ENCODE measurements around the gene PARD6B.

PARD6B gene

DNA sequence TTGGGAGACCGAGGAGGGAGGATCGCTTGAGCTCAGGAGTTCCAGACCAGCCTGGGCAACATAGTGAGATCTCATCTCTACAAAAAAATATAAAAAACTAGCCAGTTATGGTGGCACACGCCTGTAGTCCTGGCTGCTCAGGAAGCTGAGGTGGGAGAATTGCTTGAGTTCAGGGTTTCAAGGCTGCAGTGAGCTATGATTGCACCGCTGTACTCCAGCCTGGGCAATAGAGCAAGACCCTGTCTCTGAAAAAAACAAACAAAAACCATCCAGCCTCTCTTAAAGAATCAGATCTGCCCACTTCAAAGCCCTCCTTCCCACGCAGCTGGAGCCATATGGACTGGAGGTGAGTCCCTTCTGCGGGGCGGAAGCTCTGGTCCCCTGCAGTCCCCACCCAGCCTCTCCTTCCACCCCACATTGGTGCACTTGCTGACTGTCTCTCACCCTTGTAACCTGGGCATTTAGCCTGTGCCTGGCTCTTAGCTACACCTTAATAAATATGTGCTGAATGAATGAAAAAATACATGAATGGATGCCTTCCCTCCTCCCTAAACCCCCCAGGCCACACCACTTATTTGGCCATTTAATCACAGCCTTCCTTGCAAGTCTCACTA lies 7.2 kb upstream of the PARD6B start:
- DNase-seq (ENCODE audit: low spot score), result no peak

GRCh38 chr20:50724851-50725723 lies 6.3 kb upstream of the PARD6B start:
- DNase-seq (ENCODE audit: low spot score), result peak; percentile 83

DNA sequence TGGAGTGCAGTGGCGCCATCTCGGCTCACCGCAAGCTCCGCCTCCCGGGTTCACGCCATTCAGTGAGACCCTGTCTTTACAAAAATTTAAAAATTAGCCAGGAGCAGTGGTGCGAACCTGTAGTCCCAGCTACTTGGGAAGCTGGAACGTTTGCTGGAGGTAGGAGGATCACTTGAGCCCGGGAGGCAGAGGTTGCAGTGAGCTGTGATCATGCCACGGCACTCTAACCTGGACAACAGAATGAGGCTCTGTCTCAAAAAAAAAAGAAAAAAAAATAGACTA lies 5.7 kb upstream of the PARD6B start:
- DNase-seq (ENCODE audit: low spot score), result no peak

DNA sequence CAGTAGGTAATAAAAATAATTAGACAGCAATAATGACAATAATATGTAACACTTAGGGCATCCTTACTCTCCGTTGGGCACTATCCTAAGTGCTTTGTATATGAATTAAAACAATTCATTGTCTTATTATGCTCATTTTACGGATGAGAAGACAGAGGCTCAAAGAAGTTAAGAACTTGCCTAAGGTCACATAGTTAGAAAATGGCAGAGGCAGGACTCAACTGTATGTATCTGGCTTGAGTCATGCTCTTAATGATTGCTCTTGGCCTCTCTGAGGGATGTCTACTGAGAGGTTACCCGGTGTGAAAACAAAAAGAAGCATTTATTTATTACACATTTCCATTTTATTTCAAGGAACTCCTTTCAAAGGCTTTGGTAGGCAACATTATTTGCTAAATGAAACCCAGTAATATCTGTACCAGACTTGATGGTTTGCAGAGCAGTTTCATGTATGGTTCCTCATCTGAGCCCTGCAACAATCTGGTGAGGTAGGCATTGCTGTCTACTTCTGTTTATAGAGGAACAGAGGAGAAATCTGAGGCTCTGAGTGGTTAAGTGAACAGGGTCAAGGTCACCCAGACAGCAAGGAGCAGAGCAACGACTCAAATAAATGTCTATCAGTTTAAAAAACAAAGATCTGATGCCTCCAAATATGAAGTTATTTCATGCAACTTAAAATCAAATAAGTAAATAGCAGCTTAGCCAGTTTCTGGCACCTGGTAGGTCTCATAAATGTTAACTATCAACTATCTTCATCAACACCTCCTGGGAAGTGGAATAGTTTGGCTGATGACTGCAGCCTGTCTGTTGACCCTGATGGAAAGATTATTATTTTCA lies 4.2 kb upstream of the PARD6B start:
- no peak for DNase-seq (ENCODE audit: low spot score)

DNA sequence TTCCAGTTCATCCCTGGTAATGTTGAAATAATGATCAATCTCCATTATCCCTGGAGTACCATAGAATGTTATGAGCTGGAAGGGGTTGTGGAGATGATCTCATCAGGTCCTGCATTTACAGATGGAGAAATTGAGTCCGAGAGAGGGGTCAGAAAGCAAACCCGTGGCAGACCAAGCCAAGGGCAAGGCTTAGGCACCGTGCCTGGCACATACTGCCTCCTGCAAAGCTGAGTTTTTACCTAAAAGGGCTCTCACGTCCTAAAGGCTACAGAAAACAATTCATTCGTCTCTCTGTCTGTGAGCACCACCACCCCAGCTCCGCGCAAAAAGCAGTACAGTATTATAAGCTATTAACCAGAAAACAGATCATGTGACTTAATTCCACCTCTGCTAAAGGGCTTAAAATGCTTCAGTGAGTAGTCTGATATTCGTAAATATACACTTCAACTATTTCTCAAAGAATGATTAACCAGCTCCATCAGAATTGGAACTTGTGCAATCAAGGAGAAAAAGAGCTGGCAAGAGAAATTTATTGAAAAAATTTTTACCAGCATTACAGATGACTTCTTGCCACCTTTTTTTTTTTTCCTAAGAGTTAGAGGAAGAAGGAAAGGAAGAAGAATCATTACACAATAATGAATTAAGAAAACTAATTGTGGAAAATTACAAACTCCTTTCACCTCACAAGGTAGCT lies 3.4 kb upstream of the PARD6B start:
- DNase-seq (ENCODE audit: low spot score), result no peak

DNA sequence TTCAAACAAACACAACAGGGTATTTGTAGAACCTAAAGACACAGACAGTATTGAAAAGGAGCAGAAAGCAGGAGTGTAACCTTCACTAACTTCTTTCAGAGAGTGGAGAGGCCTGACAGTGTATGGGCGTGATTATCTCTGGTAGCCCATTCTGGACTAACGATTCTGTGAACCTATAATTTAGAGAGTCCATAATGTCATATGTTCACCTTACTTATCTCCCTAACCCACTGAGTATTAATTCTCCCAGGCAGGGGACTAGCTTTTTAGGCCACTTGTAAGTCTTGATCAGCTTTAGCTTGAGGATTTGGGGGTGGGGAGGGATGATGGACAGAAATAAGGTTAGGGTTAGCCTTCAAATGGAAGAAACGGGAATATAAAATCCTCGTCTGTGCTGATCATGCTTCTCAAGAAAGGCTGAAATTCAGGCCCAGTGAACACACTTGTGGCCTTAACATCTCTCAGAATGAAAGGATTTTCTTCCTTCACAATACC lies 2.8 kb upstream of the PARD6B start:
- no peak for DNase-seq (ENCODE audit: low spot score)

DNA sequence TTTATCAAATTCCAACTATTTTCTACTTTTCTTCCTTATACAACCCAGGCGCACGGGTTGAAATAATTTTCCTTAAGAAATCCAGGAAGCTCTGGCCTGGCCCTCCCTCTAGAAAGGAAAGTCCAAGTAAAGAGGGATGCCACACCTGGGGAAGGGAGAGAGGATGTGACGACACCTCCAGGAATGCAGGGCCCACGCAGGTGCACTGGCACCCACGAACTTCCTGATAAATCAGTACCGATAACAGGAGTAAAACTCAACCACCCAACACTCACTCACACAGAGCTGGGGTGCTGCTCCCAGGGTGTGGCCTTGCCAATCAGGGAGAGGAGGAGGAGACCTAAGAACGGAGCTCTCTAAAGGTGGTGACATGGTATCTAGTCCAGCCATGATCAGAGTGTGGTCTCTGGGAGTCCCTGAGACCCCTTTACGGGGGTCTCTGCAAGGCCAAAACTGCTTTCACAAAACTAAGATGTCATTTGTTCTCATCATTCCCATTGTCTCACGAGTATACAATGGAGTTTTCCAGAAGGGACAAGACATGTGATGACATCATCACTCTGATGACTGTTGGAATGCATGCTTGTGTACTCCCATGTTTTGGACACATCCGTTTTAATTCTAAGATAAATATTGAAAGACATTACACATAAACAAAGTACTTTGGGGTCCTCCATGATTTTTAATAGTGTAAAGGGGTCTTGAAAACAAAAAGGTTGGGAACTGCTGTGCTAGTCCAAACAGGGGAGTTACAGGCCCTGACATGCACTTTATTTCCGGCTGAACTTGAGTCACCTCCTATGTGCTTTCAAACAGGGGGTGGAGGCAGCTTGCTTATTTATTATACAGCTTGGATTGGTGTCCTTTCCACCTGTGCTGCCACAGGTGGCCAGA lies 2.2 kb upstream of the PARD6B start:
- DNase-seq (ENCODE audit: low spot score), result no peak

GRCh38 chr20:50729901-50730764 lies 1.2 kb upstream of the PARD6B start:
- no peak for DNase-seq (ENCODE audit: low spot score)

DNA sequence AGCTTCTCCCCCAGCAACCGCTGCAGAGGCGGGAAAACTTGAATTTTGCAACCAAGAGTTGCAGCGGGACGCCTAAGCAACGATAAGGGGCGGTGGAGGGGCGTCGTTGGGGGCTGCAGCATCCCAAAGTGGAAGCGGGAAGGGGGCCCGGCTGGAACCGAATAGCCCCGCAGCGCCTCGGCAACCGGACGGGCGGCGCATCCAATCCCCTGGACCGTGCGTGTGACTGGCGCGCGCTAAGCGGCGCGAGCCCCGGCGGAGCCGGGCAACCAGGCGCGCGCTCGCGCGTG lies 670 bp upstream of the PARD6B start:
- no peak for DNase-seq (ENCODE audit: low spot score)

DNA sequence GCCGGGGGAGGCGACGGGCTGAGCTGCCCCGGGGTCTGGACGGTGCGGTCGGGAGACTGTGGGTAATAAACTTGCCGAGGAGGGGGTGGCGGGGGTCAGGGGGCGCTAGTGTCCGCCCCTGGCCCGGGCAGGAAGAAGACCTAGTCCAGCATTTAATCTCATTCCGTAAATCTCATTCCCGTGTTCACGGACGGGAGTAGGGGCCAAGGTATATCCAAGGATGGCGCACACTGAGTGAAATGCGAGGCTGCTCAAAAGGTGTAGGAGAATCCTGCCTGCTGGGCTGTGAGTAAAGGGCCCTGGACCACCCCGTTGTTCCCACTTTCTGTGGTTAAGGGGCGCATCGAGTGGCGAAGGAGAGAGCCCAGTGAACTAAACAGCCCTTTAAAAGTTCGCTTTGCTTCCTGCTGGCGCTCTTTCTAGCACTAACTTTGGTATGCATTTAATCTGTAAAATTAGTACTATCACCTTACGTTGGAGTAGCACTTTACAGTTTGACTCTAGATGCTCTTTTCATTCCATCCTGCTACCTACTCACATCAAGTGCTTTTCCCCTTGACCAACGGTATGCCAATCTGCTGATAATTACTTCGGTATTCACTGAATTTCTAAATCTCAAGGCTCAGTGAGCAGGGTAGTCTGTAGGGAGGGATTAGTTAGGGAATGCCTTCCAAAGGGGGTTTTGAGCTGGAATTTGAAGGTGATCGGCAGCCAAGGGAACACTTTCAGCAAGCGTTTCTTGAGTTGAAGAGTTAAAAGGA lies 730 bp downstream of the PARD6B start:
- no peak for DNase-seq (ENCODE audit: low spot score)

DNA sequence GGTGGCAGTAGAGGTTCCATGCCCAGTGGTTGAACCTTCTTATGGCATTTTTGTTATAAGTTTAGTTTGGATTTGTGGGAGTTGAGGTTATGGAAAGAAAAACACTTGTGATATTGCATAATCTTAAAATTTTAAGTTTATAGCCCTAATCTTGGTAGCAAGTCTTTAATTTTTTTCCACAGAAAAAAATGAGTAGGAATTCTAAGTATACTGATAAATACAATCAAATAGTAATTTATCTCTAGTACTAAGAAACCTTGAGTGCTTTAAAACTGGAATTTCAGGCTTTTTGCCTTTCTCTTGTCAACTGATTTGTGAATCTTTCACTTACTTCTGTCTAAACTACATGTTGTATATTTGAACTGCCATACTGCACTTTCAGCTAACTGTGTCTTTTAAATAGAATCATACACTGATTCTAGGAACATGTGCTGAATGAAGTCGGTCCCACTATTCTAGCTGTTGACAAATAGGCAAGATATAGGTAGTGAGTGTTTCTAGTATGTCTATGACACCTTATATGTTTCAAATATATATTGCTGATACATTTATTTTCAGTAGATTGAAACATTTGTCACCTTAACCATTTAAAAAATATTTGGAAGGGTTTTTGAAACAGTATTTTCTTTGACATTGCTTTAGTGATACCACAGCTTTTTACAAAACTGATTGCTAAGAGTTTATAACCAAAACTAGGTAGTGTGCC lies 2.4 kb downstream of the PARD6B start:
- DNase-seq (ENCODE audit: low spot score), result no peak

DNA sequence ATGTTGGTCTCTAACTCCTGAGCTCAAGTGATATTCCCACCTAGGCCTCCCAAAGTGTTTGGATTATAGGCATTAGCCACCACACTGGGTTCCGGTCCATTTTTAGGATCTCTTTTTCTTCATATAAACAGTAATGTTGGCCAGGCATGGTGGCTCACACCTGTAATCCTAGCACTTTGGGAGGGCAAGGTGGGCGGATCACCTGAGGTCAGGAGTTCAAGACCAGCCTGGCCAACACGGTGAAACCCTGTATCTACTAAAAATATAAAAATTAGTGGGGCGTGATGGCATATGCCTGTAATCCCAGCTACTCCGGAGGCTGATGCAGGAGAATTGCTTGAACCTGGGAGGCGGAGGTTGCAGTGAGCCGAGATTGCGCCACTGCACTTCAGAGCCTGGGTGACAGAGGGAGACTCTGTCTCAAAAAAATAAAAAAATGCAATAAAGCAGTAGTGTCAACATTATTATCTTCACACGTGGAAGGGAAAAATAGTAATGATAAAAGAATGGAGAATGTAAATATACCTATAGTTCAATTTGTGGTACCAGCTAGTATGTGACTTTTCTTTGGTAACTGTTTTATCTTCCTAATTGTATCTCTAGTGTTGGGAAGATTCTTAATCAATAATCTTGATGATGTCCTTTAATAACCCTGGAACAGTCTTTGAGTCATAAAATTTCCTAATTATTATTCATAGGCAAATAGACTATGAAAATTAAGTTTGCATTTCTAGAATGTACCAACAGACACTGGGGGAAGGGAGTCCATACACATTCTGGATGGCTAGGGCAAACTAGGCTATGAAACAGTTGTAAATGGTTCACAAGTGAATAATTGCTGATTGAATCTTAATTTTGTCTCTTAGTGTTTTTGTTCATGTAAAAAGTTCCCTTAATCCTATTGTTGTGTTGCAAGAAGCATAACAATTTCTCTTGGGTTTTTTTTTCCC lies 3.6 kb downstream of the PARD6B start:
- DNase-seq (ENCODE audit: low spot score), result no peak

GRCh38 chr20:50735813-50736212 lies 4.4 kb downstream of the PARD6B start:
- no peak for DNase-seq (ENCODE audit: low spot score)

- no peak for DNase-seq (ENCODE audit: low spot score)
Measured at GRCh38 chr20:50737352-50737751, 6.0 kb downstream of the PARD6B start.

DNA sequence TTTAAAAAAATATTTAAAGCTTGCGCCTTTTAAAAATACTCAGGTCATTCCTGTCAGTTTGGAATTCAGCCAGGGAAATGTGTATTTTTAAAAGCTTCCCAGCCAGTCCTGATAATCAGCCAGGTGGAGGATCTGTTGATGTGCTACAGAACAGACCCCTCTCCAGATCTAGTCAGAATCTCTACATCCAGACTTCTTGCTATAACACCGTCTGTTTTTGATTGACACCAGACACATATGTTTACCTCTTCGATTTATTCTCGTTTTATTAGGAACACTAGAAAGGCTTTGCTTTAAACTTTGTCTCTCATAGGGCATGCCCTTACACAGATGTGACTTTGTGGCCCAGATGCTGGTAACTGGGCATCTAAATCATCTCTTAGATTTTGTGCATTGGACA lies 11.7 kb downstream of the PARD6B start:
- DNase-seq (ENCODE audit: low spot score), result no peak

DNA sequence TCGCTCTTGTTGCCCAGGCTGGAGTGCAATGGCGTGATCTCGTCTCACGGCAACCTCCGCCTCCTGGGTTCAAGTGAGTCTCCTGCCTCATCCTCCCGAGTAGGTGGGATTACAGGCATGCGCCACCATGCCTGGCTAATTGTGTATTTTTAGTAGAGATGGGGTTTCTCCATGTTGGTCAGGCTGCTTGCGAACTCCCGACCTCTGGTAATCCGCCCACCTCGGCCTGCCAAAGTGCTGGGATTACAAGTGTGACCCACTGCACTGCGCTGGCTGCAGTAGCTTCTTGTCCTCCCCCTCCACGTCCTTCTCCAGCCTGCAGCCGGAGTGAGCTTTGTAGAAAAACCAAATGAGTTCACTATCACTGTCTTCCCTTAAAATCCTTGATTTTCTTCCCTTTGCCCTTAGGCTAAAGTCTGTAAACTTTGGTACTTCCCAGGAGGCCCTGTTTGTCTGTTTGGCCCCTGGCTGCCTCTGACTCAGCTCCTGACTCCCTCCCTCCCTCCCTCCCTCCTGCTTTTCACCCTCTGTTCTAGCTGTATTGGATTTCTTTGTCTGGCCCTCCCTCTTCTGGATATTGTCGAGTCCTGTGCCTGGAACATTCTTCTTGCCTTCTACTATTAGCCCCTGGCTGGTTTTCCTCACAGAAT lies 12.9 kb downstream of the PARD6B start:
- peak; percentile 64 for DNase-seq (ENCODE audit: low spot score)

GRCh38 chr20:50745634-50746137 lies 14.3 kb downstream of the PARD6B start:
- no peak for DNase-seq (ENCODE audit: low spot score)
